Embryonic facial prominence (tissue), 1 donor: ENCODE results near the gene ANKRD35.
A peak's percentile ranks its signal among the peaks of the same experiment; 100 is the strongest.
"Not testable (repeated sequence)": the region's sequence is repeated elsewhere in the genome, so short reads cannot be mapped to it uniquely, and the experiment has no call there.

Source experiments
- DNase-seq: peaks from one replicate; pipeline ENCODE4 v3.0.0-alpha.2; 2016; ENCODE audit errors: extremely low spot score

ANKRD35 gene

GRCh38 chr1:145857170-145857569 is 28.5 kb downstream of the ANKRD35 start:
- no peak for DNase-seq

- no peak for DNase-seq
These were observed 30.2 kb downstream of the ANKRD35 start for GRCh38 chr1:145855426-145855948.

GRCh38 chr1:145849356-145850160 is 36.1 kb downstream of the ANKRD35 start:
- DNase-seq = no peak

- no peak for DNase-seq
These were observed 37.8 kb downstream of the ANKRD35 start for GRCh38 chr1:145847827-145848226.

- DNase-seq = no peak
These were observed 39.5 kb downstream of the ANKRD35 start for GRCh38 chr1:145846201-145846612.

- DNase-seq = peak; percentile 38
These were observed 40.0 kb downstream of the ANKRD35 start, which contains the start of gene NUDT17 for GRCh38 chr1:145845514-145846161. TSS of gene NUDT17 (plus strand) at chr1:145845630. CDS start at chr1:145845641, 11 bp downstream.

GRCh38 chr1:145845144-145845513 is 40.5 kb downstream of the ANKRD35 start:
- no peak for DNase-seq

- no peak for DNase-seq
These were observed 42.6 kb downstream of the ANKRD35 start for GRCh38 chr1:145843031-145843430.

- DNase-seq = no peak
These were observed 48.0 kb downstream of the ANKRD35 start for GRCh38 chr1:145837656-145838055.

- DNase-seq = not testable (repeated sequence)
These were observed 54.9 kb downstream of the ANKRD35 start for GRCh38 chr1:145830810-145831209.

GRCh38 chr1:145828367-145829026 is 57.2 kb downstream of the ANKRD35 start:
- no peak for DNase-seq

- DNase-seq = no peak
These were observed 57.7 kb downstream of the ANKRD35 start for GRCh38 chr1:145827966-145828365.

GRCh38 chr1:145826030-145826429 is 59.6 kb downstream of the ANKRD35 start:
- no peak for DNase-seq

- DNase-seq = no peak
These were observed 61.2 kb downstream of the ANKRD35 start for GRCh38 chr1:145824499-145824842.

- DNase-seq = peak; percentile 88
These were observed 61.8 kb downstream of the ANKRD35 start, which contains the start of the genes POLR3C and RNF115 for GRCh38 chr1:145823565-145824498. TSS of gene POLR3C (plus strand) at chr1:145824200. CDS start at chr1:145825777, 1,577 bp downstream. TSS of gene RNF115 (minus strand) at chr1:145824095. CDS start at chr1:145823873, 222 bp downstream.

- DNase-seq = not testable (repeated sequence)
These were observed 62.8 kb downstream of the ANKRD35 start for GRCh38 chr1:145822779-145823331.

- DNase-seq = not testable (repeated sequence)
These were observed 67.6 kb downstream of the ANKRD35 start for GRCh38 chr1:145818095-145818494.
